GM23248 (cell line): Measurements from ENCODE around the gene LAMP5.

Experiments used
- EZH2 ChIP-seq: fragments of 200-600 bp; sonication (generic); IDR thresholded peaks from 2 replicates; pipeline ENCODE4 v1.6.1; 2018; ENCODE audit warnings: antibody characterized with exemption, mild to moderate bottlenecking; ENCODE audit not compliant: insufficient read depth, poor library complexity, severe bottlenecking
- EZH2phosphoT487 ChIP-seq: fragments of 200-600 bp; sonication (generic); IDR thresholded peaks from 2 replicates; pipeline ENCODE4 v1.6.1; 2018; ENCODE audit warnings: antibody characterized with exemption, moderate library complexity, mild to moderate bottlenecking, low read depth; ENCODE audit not compliant: insufficient read depth

DNA sequence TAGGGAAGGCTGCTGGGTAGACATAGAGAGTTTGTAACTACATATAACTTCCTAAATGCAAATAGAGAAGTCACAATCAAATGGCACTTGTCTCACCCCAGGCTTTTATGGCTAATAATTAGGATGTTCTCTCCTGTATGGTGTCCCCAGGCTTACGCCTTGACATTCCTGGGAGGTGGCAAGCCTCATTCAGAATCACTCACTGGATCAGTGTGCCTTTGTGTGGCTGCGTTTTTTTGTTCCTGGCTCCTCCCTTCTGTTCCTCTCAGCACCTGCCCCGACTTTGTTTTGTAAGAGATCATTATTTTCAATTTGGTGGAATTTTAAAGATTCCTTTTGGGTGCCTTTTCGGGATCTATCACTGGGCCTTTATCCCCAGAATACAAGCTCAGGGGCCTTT is 5.7 kb downstream of the LAMP5 start:
- no peak for TF ChIP-seq EZH2
- TF ChIP-seq EZH2phosphoT487 = no peak
